H1 (cell line): ENCODE measurements around the gene PMM1. TPM values are rescaled to one million over a fixed set of nuclear protein-coding genes. Genes with fewer than 3 reads are reported as not detected.
A peak's percentile ranks its signal among the peaks of the same experiment; 100 is the strongest.

Source experiments
- CTCF ChIA-PET: fragments of 300-600 bp; sonication (Branson Sonifier 250); formaldehyde crosslinking; loops from one replicate; lab custom pipeline; 2021; ENCODE audit not compliant: partially characterized antibody; lab: Charles Lee
- POLR2A ChIA-PET: fragments of 300-600 bp; sonication (Branson Sonifier 250); formaldehyde crosslinking; loops from one replicate; lab custom pipeline; 2021; ENCODE audit warnings: inconsistent platforms; ENCODE audit not compliant: partially characterized antibody; lab: Charles Lee
- DNase-seq, 2 experiments: peaks; one replicate each; pipeline versions ENCODE4 v3.0.0 to v3.0.0-alpha.2; 2010 to 2022; ENCODE audit warnings: low spot score in 2 of 2, low read depth in 1 of 2, mixed read lengths in 1 of 2
- FAIRE-seq: peaks from 2 replicates; lab custom pipeline; 2011; peaks lifted over from hg19 to GRCh38; lab: Jason Lieb, UNC
- H2AFZ ChIP-seq: 2 replicates; pipeline ENCODE4 v1.8.1; 2012; ENCODE audit warnings: low read length, inconsistent platforms
- H2AK5ac ChIP-seq: 2 replicates; pipeline ENCODE4 v1.6.1; 2013; ENCODE audit warnings: low read depth, low read length
- H2BK120ac ChIP-seq: replicated peaks from 2 replicates; pipeline ENCODE3; 2013; ENCODE audit warnings: low read depth, low read length, inconsistent platforms
- H2BK12ac ChIP-seq: 2 replicates; pipeline ENCODE4 v1.6.1; 2013; ENCODE audit warnings: low read depth, low read length
- H2BK15ac ChIP-seq: 2 replicates; pipeline ENCODE4 v1.6.1; 2013; ENCODE audit warnings: low read length
- H2BK20ac ChIP-seq: 2 replicates; pipeline ENCODE4 v1.6.1; 2013; ENCODE audit warnings: low read length
- H2BK5ac ChIP-seq: 2 replicates; pipeline ENCODE4 v1.6.1; 2013; ENCODE audit warnings: low read depth, low read length
- H3K14ac ChIP-seq: 2 replicates; pipeline ENCODE4 v1.6.1; 2013; ENCODE audit warnings: inconsistent platforms; ENCODE audit not compliant: insufficient read length
- H3K18ac ChIP-seq: 2 replicates; pipeline ENCODE4 v1.6.1; 2013; ENCODE audit warnings: low read length; ENCODE audit errors: extremely low read depth
- H3K23ac ChIP-seq: 2 replicates; pipeline ENCODE4 v1.6.1; 2013; ENCODE audit warnings: inconsistent platforms; ENCODE audit not compliant: insufficient read length
- H3K23me2 ChIP-seq: 2 replicates; pipeline ENCODE4 v1.6.1; 2013; ENCODE audit warnings: low read depth, low read length
- H3K27ac ChIP-seq: 2 replicates; pipeline ENCODE4 v1.6.1; 2011; ENCODE audit warnings: low read depth, low read length, inconsistent platforms
- H3K27me3 ChIP-seq, 4 experiments: replicated peaks in 1 of 4; 1 replicate in 1 of 4; 2 replicates in 3 of 4; pipeline versions ENCODE4 v1.6.1 to v1.8.1; 2011 to 2013; ENCODE audit warnings: low read length in 3 of 4, mild to moderate bottlenecking in 3 of 4, inconsistent platforms in 2 of 4, mixed read lengths in 2 of 4, moderate library complexity in 1 of 4; ENCODE audit not compliant: control insufficient read depth in 3 of 4, insufficient read depth in 3 of 4; ENCODE audit errors: extremely low read depth in 1 of 4
- H3K36me3 ChIP-seq, 4 experiments: 2 replicates each; pipeline versions ENCODE4 v1.6.1 to v1.8.1; 2011 to 2013; ENCODE audit warnings: mild to moderate bottlenecking in 4 of 4, low read length in 3 of 4, moderate library complexity in 2 of 4, control low read depth in 1 of 4, inconsistent platforms in 1 of 4; ENCODE audit not compliant: insufficient read depth in 4 of 4, control insufficient read depth in 2 of 4
- H3K4ac ChIP-seq: replicated peaks from 2 replicates; pipeline ENCODE3; 2013; ENCODE audit warnings: low read length, low read depth, mixed read lengths, inconsistent platforms; ENCODE audit not compliant: insufficient read length
- H3K4me1 ChIP-seq, 4 experiments: replicated peaks in 1 of 4; 1 replicate in 1 of 4; 2 replicates in 3 of 4; pipeline versions ENCODE4 v1.6.1 to v1.8.1; 2011 to 2013; ENCODE audit warnings: low read length in 3 of 4, inconsistent platforms in 2 of 4, mixed read lengths in 1 of 4; ENCODE audit not compliant: insufficient read depth in 4 of 4, control insufficient read depth in 3 of 4
- H3K4me2 ChIP-seq, 2 experiments: 2 replicates each; pipeline versions ENCODE4 v1.6.1 to v1.8.1; 2011 to 2013; ENCODE audit warnings: low read depth in 2 of 2, low read length in 2 of 2, control low read depth in 1 of 2, inconsistent platforms in 1 of 2, mild to moderate bottlenecking in 1 of 2; ENCODE audit not compliant: insufficient read depth in 1 of 2
- H3K4me3 ChIP-seq, 4 experiments: fragments of 200-600, 300-600 bp in 1 of 4; sonication (generic), shearing (Covaris generic), sonication (Bioruptor Twin) in 1 of 4; 2 replicates each; pipeline versions ENCODE4 v1.5.1 to v1.8.1; 2011 to 2016; ENCODE audit warnings: low read length in 4 of 4, low read depth in 3 of 4, control low read depth in 2 of 4, inconsistent platforms in 2 of 4, mild to moderate bottlenecking in 2 of 4, mixed read lengths in 1 of 4, moderate library complexity in 1 of 4; ENCODE audit not compliant: insufficient read depth in 2 of 4; ENCODE audit errors: extremely low read depth in 1 of 4
- H3K56ac ChIP-seq: replicated peaks from 2 replicates; pipeline ENCODE3; 2013; ENCODE audit warnings: low read depth, mild to moderate bottlenecking, mixed read lengths, low read length, inconsistent platforms; ENCODE audit not compliant: insufficient read length
- H3K79me1 ChIP-seq: 2 replicates; pipeline ENCODE4 v1.6.1; 2013; ENCODE audit warnings: low read depth, low read length, control low read depth
- H3K79me2 ChIP-seq, 2 experiments: 2 replicates each; pipeline versions ENCODE4 v1.6.1 to v1.8.1; 2012 to 2013; ENCODE audit warnings: low read length in 2 of 2, mild to moderate bottlenecking in 2 of 2, inconsistent platforms in 1 of 2; ENCODE audit not compliant: insufficient read depth in 2 of 2, control insufficient read depth in 1 of 2
- H3K9ac ChIP-seq, 4 experiments: replicated peaks in 1 of 4; 1 replicate in 1 of 4; 2 replicates in 3 of 4; pipeline versions ENCODE4 v1.6.1 to v1.8.1; 2011 to 2013; ENCODE audit warnings: low read depth in 3 of 4, low read length in 3 of 4, control low read depth in 2 of 4, mild to moderate bottlenecking in 2 of 4, moderate library complexity in 2 of 4, inconsistent platforms in 1 of 4; ENCODE audit errors: extremely low read depth in 1 of 4
- H3K9me3 ChIP-seq, 2 experiments: 2 replicates each; pipeline versions ENCODE4 v1.6.1 to v1.8.1; 2012 to 2013; ENCODE audit warnings: mild to moderate bottlenecking in 2 of 2, moderate library complexity in 2 of 2, control low read depth in 1 of 2, inconsistent platforms in 1 of 2, low read depth in 1 of 2, low read length in 1 of 2, mixed read lengths in 1 of 2; ENCODE audit not compliant: insufficient read depth in 2 of 2
- H4K20me1 ChIP-seq, 2 experiments: replicated peaks in 1 of 2; 2 replicates each; pipeline versions ENCODE3 to v1.8.1; 2011 to 2013; ENCODE audit warnings: inconsistent platforms in 2 of 2, low read length in 2 of 2, mild to moderate bottlenecking in 1 of 2; ENCODE audit not compliant: insufficient read depth in 2 of 2, control insufficient read depth in 1 of 2
- H4K5ac ChIP-seq: 2 replicates; pipeline ENCODE4 v1.6.1; 2013; ENCODE audit warnings: low read length, low read depth, mixed read lengths, inconsistent platforms; ENCODE audit not compliant: insufficient read length
- H4K8ac ChIP-seq: 2 replicates; pipeline ENCODE4 v1.8.0; 2013; ENCODE audit warnings: mild to moderate bottlenecking, moderate library complexity, low read length, inconsistent platforms; ENCODE audit not compliant: insufficient read depth; ENCODE audit errors: extremely low read depth
- H4K91ac ChIP-seq: replicated peaks from 2 replicates; pipeline ENCODE3; 2013; ENCODE audit warnings: low read length, mixed read lengths, inconsistent platforms; ENCODE audit not compliant: insufficient read length
- ASH2L ChIP-seq: fragments of 200-600, 300-600 bp; sonication (generic); IDR thresholded peaks from one replicate; pipeline ENCODE4 v1.7.1; 2017; ENCODE audit warnings: low read length
- CEBPB ChIP-seq: IDR thresholded peaks from 2 replicates; pipeline ENCODE4 v1.6.1; 2012; ENCODE audit warnings: low read depth, low read length
- CHD1 ChIP-seq: IDR thresholded peaks from 2 replicates; pipeline ENCODE4 v1.6.1; 2012; ENCODE audit warnings: low read depth, low read length, improper control_type of control experiment
- CTBP2 ChIP-seq: IDR thresholded peaks from 2 replicates; pipeline ENCODE4 v1.7.0; 2011; ENCODE audit warnings: borderline replicate concordance, mild to moderate bottlenecking, moderate library complexity, mixed read lengths, low read length; ENCODE audit not compliant: insufficient read depth, insufficient read length
- EP300 ChIP-seq, 2 experiments: IDR thresholded peaks; 1 replicate in 1 of 2; 2 replicates in 1 of 2; pipeline ENCODE4 v1.6.1; 2011 to 2012; ENCODE audit warnings: low read depth in 2 of 2, low read length in 2 of 2, mild to moderate bottlenecking in 2 of 2, borderline replicate concordance in 1 of 2, inconsistent platforms in 1 of 2, moderate library complexity in 1 of 2
- GABPA ChIP-seq: IDR thresholded peaks from 2 replicates; pipeline ENCODE4 v1.6.1; 2011; ENCODE audit warnings: mild to moderate bottlenecking, low read length, moderate library complexity, borderline replicate concordance; ENCODE audit not compliant: insufficient read depth
- HDAC2 ChIP-seq, 2 experiments: fragments of 300-600 bp in 1 of 2; sonication (generic) in 1 of 2; IDR thresholded peaks; 2 replicates each; pipeline ENCODE4 v1.6.1; 2011 to 2012; ENCODE audit warnings: low read depth in 2 of 2, low read length in 2 of 2, mild to moderate bottlenecking in 2 of 2, moderate library complexity in 2 of 2, borderline replicate concordance in 1 of 2, inconsistent platforms in 1 of 2
- MAFK ChIP-seq: IDR thresholded peaks from 2 replicates; pipeline ENCODE4 v1.6.1; 2012; ENCODE audit warnings: low read depth, mild to moderate bottlenecking, improper control_type of control experiment, low read length
- SUZ12 ChIP-seq: fragments of 200-600 bp; sonication (generic); IDR thresholded peaks from 2 replicates; pipeline ENCODE4 v1.6.1; 2012; ENCODE audit warnings: mild to moderate bottlenecking, inconsistent platforms, low read length, moderate library complexity, mixed read lengths
- WGBS, 2 experiments: shearing (Covaris generic) in 1 of 2; methylation state at CpG; one replicate each; pipeline versions ENCODE4 v1.1.6 to v1.1.7; 2013 to 2015; ENCODE audit warnings: low lambda C conversion rate in 2 of 2, mixed read lengths in 2 of 2, inconsistent platforms in 1 of 2, low coverage in 1 of 2, missing lambda C conversion rate in 1 of 2; ENCODE audit not compliant: insufficient replicate concordance in 2 of 2, insufficient coverage in 1 of 2, insufficient read length in 1 of 2; ENCODE audit errors: extremely low coverage in 1 of 2, missing lambda C conversion rate in 1 of 2; 5-methylcytosine and 5-hydroxymethylcytosine counted together
- polyA plus RNA-seq, 7 experiments: library from polyadenylated mRNA; depleted of rRNA in 3 of 7; stranded (reverse) in 5 of 7; unstranded in 2 of 7; fragments of >200 nt in 5 of 7; fragments of 200-250 nt in 2 of 7; gene quantifications; 1 replicate in 5 of 7; 2 replicates in 1 of 7; 4 replicates in 1 of 7; pipeline versions ENCODE4 v1.2.1 to v1.2.3, GENCODE V29; 2011 to 2013; ENCODE audit warnings: missing spikeins in 2 of 7, mixed read lengths in 2 of 7
- total RNA-seq: library from RNA; stranded (reverse); fragmentation: NEBNext Ultra II Directional; extraction: Animal tissue kit (Norgen Biotek cat#: 25700); gene quantifications from 2 replicates; pipeline ENCODE4 v1.2.1, GENCODE V29; 2021
- TF ChIP-seq, protein P1 (sequence below): IDR thresholded peaks from 2 replicates; pipeline ENCODE4 v1.6.1; 2011; ENCODE audit warnings: low read length, improper control_type of control experiment

The PMM1 gene
- total and polyA plus RNA-seq, 2 of the 8 experiments (the other 6 are each of a cell fraction or from before 2014, with no cell fraction given) = 11.3 to 20.0 TPM

GRCh38 chr22:41560095-41560471, 29.6 kb downstream of the PMM1 start:
- Histone ChIP-seq H3K4me1 (peaks cover 4 to 34% (median 24%) of the 10 kb centered on the region in 4 experiments), H3K27ac (no peak overlapping the region)
- FAIRE-seq = no peak
- TF ChIP-seq ASH2L = no peak
- TF ChIP-seq EP300 (IDR thresholded peaks at IDR 0.05; ENCODE audit: borderline replicate concordance in 1 of 2, low read depth in 2 of 2, low read length in 2 of 2) = no peak
- TF ChIP-seq SUZ12 = no peak
- no peak for TF ChIP-seq CEBPB
- no peak for TF ChIP-seq CTBP2
- no peak for TF ChIP-seq MAFK
- TF ChIP-seq GABPA = no peak
- TF ChIP-seq, protein P1, sequence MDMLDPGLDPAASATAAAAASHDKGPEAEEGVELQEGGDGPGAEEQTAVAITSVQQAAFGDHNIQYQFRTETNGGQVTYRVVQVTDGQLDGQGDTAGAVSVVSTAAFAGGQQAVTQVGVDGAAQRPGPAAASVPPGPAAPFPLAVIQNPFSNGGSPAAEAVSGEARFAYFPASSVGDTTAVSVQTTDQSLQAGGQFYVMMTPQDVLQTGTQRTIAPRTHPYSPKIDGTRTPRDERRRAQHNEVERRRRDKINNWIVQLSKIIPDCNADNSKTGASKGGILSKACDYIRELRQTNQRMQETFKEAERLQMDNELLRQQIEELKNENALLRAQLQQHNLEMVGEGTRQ = no peak
- no peak for TF ChIP-seq HDAC2 (IDR thresholded peaks at IDR 0.05; ENCODE audit: borderline replicate concordance in 1 of 2, low read depth in 2 of 2, low read length in 2 of 2)
- TF ChIP-seq CHD1 = no peak

More at GRCh38 chr22:41560095-41560471, 29.6 kb downstream of the PMM1 start:
- Histone ChIP-seq H3K23me2 (peaks cover 6% of the 10 kb centered on the region; the same call in 1 of the 2 replicates), H3K9me3 (no peaks in the 10 kb centered on the region), H3K4ac (no peak overlapping the region), H3K27me3 (no peaks in the 10 kb centered on the region), H3K79me1 (no peaks in the 10 kb centered on the region; the same call in 1 of the 2 replicates), H3K56ac (no peak overlapping the region), H2BK15ac (peak overlapping the region; percentile 99; the same call in 1 of the 2 replicates), H4K8ac (no peak overlapping the region), H3K4me2 (peak overlapping the region; percentile 63 to 70; a peak in 3 of 4 replicates), H2AFZ (peak overlapping the region; percentile 26; the same call in 1 of the 2 replicates), H2AK5ac (0 out of 2 replicates have a peak overlapping the region, but pooled peaks have one; percentile 39), H4K91ac (peak overlapping the region; percentile 2), H2BK120ac (no peak overlapping the region), H3K9ac (no peak overlapping the region; a peak in 1 of 7 replicates), H2BK20ac (peak overlapping the region; percentile 18; the same call in 1 of the 2 replicates), H4K5ac (no peak overlapping the region), H2BK5ac (peak overlapping the region; percentile 39; the same call in 1 of the 2 replicates), H3K23ac (no peak overlapping the region), H3K4me3 (peak overlapping the region in 1 of 4 experiments; percentile 44; a peak in 1 of 8 replicates), H2BK12ac (peak overlapping the region; percentile 84; the same call in 1 of the 2 replicates), H3K79me2 (no peaks in the 10 kb centered on the region), H3K18ac (peak overlapping the region; percentile 26; the same call in 1 of the 2 replicates), H4K20me1 (no peaks in the 10 kb centered on the region), H3K36me3 (no peaks in the 10 kb centered on the region), H3K14ac (no peak overlapping the region)
- DNase-seq = no peak
- ChIA-PET CTCF (interaction anchor here (0.6 to 16.1 kb wide), 7 partner anchors 9 to 193 kb away, joined by 3 to 169 read pairs (median 3); no protein-coding TSS in a partner anchor), POLR2A (interaction anchor here (1.4 to 1.8 kb wide), 4 partner anchors 10 to 30 kb away, joined by 4 to 6 read pairs (median 4); partner anchors contain the start of gene PMM1)
- 75% methylated on average over 6 of the region's 6 CpGs; no CpG with 5 or more reads in 1 of the 2 experiments for WGBS, 2 experiments
